ENCODE data around the gene MAST4.

Gene MAST4

GRCh38 chr5:67178966-67179365, 582.8 kb downstream of the MAST4 start:
- no peak for DNase-seq

- DNase-seq = no peak
Observed at GRCh38 chr5:67179697-67180361, 583.6 kb downstream of the MAST4 start.

- DNase-seq = no peak
Observed at GRCh38 chr5:67181648-67182221, 585.5 kb downstream of the MAST4 start.

GRCh38 chr5:67182301-67182790, 586.2 kb downstream of the MAST4 start:
- DNase-seq = no peak

GRCh38 chr5:67183859-67184258, 587.7 kb downstream of the MAST4 start:
- no peak for DNase-seq

- peak; percentile 32 for DNase-seq
Observed at GRCh38 chr5:67187006-67187715, 591.0 kb downstream of the MAST4 start.

GRCh38 chr5:67188274-67189078, 592.3 kb downstream of the MAST4 start:
- no peak for DNase-seq

- DNase-seq = no peak
Observed at GRCh38 chr5:67189079-67189354, 592.8 kb downstream of the MAST4 start.

GRCh38 chr5:67189931-67190330, 593.7 kb downstream of the MAST4 start:
- no peak for DNase-seq

- no peak for DNase-seq
Observed at GRCh38 chr5:67190410-67190809, 594.2 kb downstream of the MAST4 start.

GRCh38 chr5:67190861-67191260, 594.7 kb downstream of the MAST4 start:
- no peak for DNase-seq

GRCh38 chr5:67192719-67193438, 596.7 kb downstream of the MAST4 start:
- peak; percentile 55 for DNase-seq

GRCh38 chr5:67193439-67193807, 597.2 kb downstream of the MAST4 start:
- DNase-seq = no peak

- no peak for DNase-seq
Observed at GRCh38 chr5:67194166-67194565, 598.0 kb downstream of the MAST4 start.

- DNase-seq = no peak
Observed at GRCh38 chr5:67195406-67196275, 599.4 kb downstream of the MAST4 start.

GRCh38 chr5:67196537-67197059, 600.4 kb downstream of the MAST4 start, which contains the start of gene CD180:
Gene CD180 (minus strand): TSS chr5:67196799. CDS start chr5:67196641, 158 bp downstream.
- no peak for DNase-seq

- DNase-seq = no peak
Observed at GRCh38 chr5:67197536-67197935, 601.3 kb downstream of the MAST4 start.

GRCh38 chr5:67198917-67199316, 602.7 kb downstream of the MAST4 start:
- no peak for DNase-seq

- DNase-seq = no peak
Observed at GRCh38 chr5:67199859-67200258, 603.7 kb downstream of the MAST4 start.

- DNase-seq = no peak
Observed at GRCh38 chr5:67200809-67201562, 604.8 kb downstream of the MAST4 start.

Data from SIG-M5 (cell line).